SH-SY5Y (cell line): ENCODE results near the gene NGFR.

Experiments
- GATA2 ChIP-seq: IDR thresholded peaks from 2 replicates; pipeline ENCODE4 v1.6.1; 2011; ENCODE audit warnings: mild to moderate bottlenecking, low read depth, low read length
- GATA3 ChIP-seq: IDR thresholded peaks from 2 replicates; pipeline ENCODE4 v1.6.1; 2011; ENCODE audit warnings: low read depth, mild to moderate bottlenecking, low read length, moderate library complexity

DNA sequence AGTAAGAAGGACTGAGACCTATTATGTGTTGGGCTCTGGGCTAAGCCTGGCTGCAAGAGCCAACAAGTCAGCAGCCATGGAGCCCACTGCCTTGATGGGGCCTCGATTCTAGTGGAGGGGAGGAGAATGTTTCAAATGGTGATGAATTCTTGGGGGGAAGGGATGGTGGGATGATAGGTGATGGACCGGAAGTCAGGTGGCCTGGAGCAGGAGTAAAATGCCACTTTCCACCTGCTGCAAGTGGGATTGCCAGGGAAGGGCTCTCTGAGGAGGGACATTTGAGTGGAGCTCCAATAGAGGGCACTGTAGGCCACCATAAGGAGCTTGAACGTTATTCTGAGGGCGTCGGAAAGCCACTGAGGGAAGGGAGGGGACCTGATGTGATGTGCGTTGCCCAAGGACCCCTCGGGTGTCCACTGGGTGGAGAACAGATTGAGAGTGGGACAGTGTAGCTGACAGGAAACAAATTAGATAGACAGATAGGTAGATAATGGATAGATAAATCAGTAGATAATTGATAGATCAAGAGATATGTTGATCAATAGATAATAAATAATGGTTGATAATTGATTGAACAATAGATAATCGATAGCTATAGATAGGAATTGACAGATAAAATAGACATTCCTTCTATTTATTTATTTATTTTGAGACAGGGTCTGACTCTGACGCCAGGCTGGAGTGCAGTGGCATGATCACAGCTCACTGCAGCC lies 62.4 kb downstream of the NGFR start:
- peak; percentile 60 for TF ChIP-seq GATA2
- no peak for TF ChIP-seq GATA3
